Naive thymus-derived CD4-positive, alpha-beta T cell (primary cell): ENCODE data around the gene PTPRM. TPM values are rescaled to one million over a fixed set of nuclear protein-coding genes. Genes with fewer than 3 reads are reported as not detected.

Source experiments
- ATAC-seq: fragments of 150-1000 bp; cut with Tn5 transposase; 2 replicates; pipeline ENCODE4 v1.10.0; 2021; ENCODE audit warnings: mild to moderate bottlenecking, moderate library complexity
- CTCF ChIA-PET: fragments of 350-600 bp; sonication (Branson Sonifier 250); formaldehyde crosslinking; loops from one replicate; lab custom pipeline; 2021; ENCODE audit warnings: antibody characterized with exemption; lab: Charles Lee
- POLR2A ChIA-PET: fragments of 350-600 bp; sonication (Branson Sonifier 250); formaldehyde crosslinking; loops from one replicate; lab custom pipeline; 2021; ENCODE audit warnings: antibody characterized with exemption, inconsistent platforms; lab: Charles Lee
- DNase-seq, 9 donors: peaks; one replicate each; pipeline versions ENCODE4 v3.0.0 to v3.0.0-alpha.2; 2020 to 2022; ENCODE audit warnings: mixed read lengths in 1 of 9
- H3K27ac ChIP-seq: one replicate; pipeline ENCODE4 v1.7.0; 2013; ENCODE audit warnings: mild to moderate bottlenecking, low read depth, low read length, moderate library complexity
- H3K27me3 ChIP-seq, 2 donors: one replicate each; pipeline ENCODE4 v1.7.0; 2013; ENCODE audit warnings: low read length in 2 of 2, mild to moderate bottlenecking in 2 of 2, moderate library complexity in 2 of 2; ENCODE audit not compliant: control insufficient read depth in 2 of 2, insufficient read depth in 2 of 2
- H3K36me3 ChIP-seq, 3 experiments: 1 replicate in 2 of 3; 2 replicates in 1 of 3; pipeline ENCODE4 v1.7.0; 2013; ENCODE audit warnings: low read length in 3 of 3, mild to moderate bottlenecking in 3 of 3, moderate library complexity in 1 of 3; ENCODE audit not compliant: insufficient read depth in 3 of 3, control insufficient read depth in 2 of 3
- H3K4me1 ChIP-seq, 2 donors: one replicate each; pipeline ENCODE4 v1.7.0; 2013; ENCODE audit warnings: low read length in 2 of 2, mild to moderate bottlenecking in 2 of 2, moderate library complexity in 1 of 2; ENCODE audit not compliant: control insufficient read depth in 2 of 2, insufficient read depth in 2 of 2
- H3K4me3 ChIP-seq: 2 replicates; pipeline ENCODE4 v1.7.0; 2013; ENCODE audit warnings: mild to moderate bottlenecking, low read length
- H3K9me3 ChIP-seq, 3 experiments: 1 replicate in 2 of 3; 2 replicates in 1 of 3; pipeline ENCODE4 v1.7.0; 2013; ENCODE audit warnings: low read length in 3 of 3; ENCODE audit not compliant: control insufficient read depth in 2 of 3
- H3K27ac Mint-ChIP-seq, 9 donors: one replicate each; pipeline ENCODE4 v1.8.0; 2020 to 2022; ENCODE audit warnings: mixed read lengths in 9 of 9, mild to moderate bottlenecking in 8 of 9, moderate library complexity in 5 of 9, inconsistent platforms in 2 of 9
- H3K27me3 Mint-ChIP-seq, 5 donors: one replicate each; pipeline ENCODE4 v1.8.0; 2021 to 2022; ENCODE audit warnings: mixed read lengths in 5 of 5, mild to moderate bottlenecking in 1 of 5
- H3K36me3 Mint-ChIP-seq, 5 donors: one replicate each; pipeline ENCODE4 v1.8.0; 2020 to 2022; ENCODE audit warnings: mixed read lengths in 5 of 5, mild to moderate bottlenecking in 3 of 5, inconsistent platforms in 1 of 5
- H3K4me1 Mint-ChIP-seq, 7 donors: one replicate each; pipeline ENCODE4 v1.8.0; 2020 to 2022; ENCODE audit warnings: mixed read lengths in 7 of 7, mild to moderate bottlenecking in 3 of 7, inconsistent platforms in 1 of 7
- H3K4me3 Mint-ChIP-seq, 10 donors: one replicate each; pipeline ENCODE4 v1.8.0; 2020 to 2022; ENCODE audit warnings: mild to moderate bottlenecking in 10 of 10, mixed read lengths in 10 of 10, moderate library complexity in 6 of 10, inconsistent platforms in 2 of 10
- H3K9me3 Mint-ChIP-seq, 11 donors: one replicate each; pipeline ENCODE4 v1.8.0; 2020 to 2022; ENCODE audit warnings: mixed read lengths in 11 of 11, mild to moderate bottlenecking in 4 of 11, inconsistent platforms in 1 of 11, moderate library complexity in 1 of 11
- intact Hi-C, 2 donors: fragments of 100-400 bp; cut with micrococcal nuclease; formaldehyde crosslinking; loops; one replicate each; pipeline ENCODE4 v1.15.1; 2023
- polyA plus RNA-seq, 2 donors: library from polyadenylated mRNA; unstranded; fragments of 300-500 nt; fragmentation: Illumina TruSeq; gene quantifications; one replicate each; pipeline ENCODE4 v1.2.3, GENCODE V29; 2021
- total RNA-seq, 6 experiments: library from RNA in 5 of 6; stranded (reverse) in 5 of 6; gene quantifications; 1 replicate in 5 of 6; 2 replicates in 1 of 6; pipeline ENCODE4 v1.2.3 and lab custom pipeline; 2021 to 2026

The PTPRM gene
- total and polyA plus RNA-seq, 7 experiments from 2014 or later = 3.8 to 21.2 (median 8.4) TPM

DNA sequence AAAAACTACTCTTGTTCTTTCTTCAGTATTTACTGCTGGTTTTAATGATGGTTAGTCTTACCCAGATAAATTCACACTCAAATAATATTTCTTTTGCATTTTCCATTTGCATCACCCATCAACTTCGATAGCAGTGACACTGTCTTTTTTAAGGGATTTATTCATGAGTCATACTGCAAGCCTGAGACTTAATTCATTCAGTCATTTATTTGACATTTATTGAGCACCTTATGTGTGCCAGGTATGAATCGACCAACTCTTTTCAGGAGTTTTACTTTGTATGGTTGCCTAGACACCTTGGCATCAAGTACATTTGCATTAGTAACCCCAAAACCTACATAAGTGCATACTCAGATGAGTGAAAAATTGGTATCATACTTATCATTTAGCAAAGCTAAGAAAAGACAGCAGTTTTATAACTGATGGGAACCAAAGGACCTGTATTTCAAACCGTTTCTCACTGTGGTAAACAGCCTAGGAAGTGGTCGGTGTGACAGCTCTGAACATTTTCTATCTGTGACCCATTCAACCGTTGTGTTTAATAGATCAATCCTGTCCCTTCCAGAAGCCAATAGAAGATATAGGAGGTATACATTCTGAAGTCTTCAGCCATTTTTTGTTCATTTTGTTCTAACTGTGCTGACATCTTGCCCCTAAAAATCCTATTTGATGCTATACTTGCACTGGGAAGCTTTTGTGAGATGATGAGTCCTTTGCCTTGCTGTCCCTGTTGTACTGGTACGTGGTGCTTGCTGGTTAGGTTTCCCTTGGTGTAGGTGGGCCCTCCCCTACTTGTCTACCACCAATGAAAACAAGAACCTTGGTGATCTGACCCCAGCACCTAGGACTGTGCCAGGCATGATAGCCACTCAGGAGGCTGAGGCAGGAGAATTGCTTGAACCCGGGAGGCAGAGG is 557.4 kb downstream of the PTPRM start:
- DNase-seq = no peak
- no peak overlapping the region for H3K4me3 Mint-ChIP-seq
- no peak overlapping the region for H3K27ac Mint-ChIP-seq
- intact Hi-C loops = no loop called here
- ATAC-seq = no peak
- ChIA-PET CTCF (no interaction called here), POLR2A (no interaction called here)
- no peaks in the 10 kb centered on the region for H3K27me3 Mint-ChIP-seq
- no peaks in the 10 kb centered on the region for H3K36me3 ChIP-seq
- H3K36me3 Mint-ChIP-seq = peaks cover 0 to 15% (median 0%) of the 10 kb centered on the region in 5 donors
- no peaks in the 10 kb centered on the region for H3K27me3 ChIP-seq
- H3K9me3 Mint-ChIP-seq = peaks cover 0 to 4% (median 0%) of the 10 kb centered on the region in 11 donors
- H3K4me1 Mint-ChIP-seq = no peaks in the 10 kb centered on the region
- no peak overlapping the region for H3K27ac ChIP-seq
- H3K9me3 ChIP-seq = no peaks in the 10 kb centered on the region
- no peak overlapping the region for H3K4me3 ChIP-seq
- H3K4me1 ChIP-seq = no peaks in the 10 kb centered on the region

GRCh38 chr18:8130096-8130495 is 563.0 kb downstream of the PTPRM start:
- Histone ChIP-seq H3K27me3 (no peaks in the 10 kb centered on the region), H3K9me3 (no peaks in the 10 kb centered on the region), H3K27ac (no peak overlapping the region), H3K4me1 (no peaks in the 10 kb centered on the region), H3K36me3 (no peaks in the 10 kb centered on the region), H3K4me3 (no peak overlapping the region)
- peaks cover 0 to 14% (median 0%) of the 10 kb centered on the region in 11 donors for H3K9me3 Mint-ChIP-seq
- ChIA-PET CTCF (no interaction called here), POLR2A (no interaction called here)
- ATAC-seq = no peak
- H3K4me1 Mint-ChIP-seq = no peaks in the 10 kb centered on the region
- H3K27me3 Mint-ChIP-seq = no peaks in the 10 kb centered on the region
- H3K36me3 Mint-ChIP-seq = peaks cover 0 to 7% (median 0%) of the 10 kb centered on the region in 5 donors
- H3K4me3 Mint-ChIP-seq = no peak overlapping the region
- H3K27ac Mint-ChIP-seq = no peak overlapping the region
- intact Hi-C loops = no loop called here
- no peak for DNase-seq

DNA sequence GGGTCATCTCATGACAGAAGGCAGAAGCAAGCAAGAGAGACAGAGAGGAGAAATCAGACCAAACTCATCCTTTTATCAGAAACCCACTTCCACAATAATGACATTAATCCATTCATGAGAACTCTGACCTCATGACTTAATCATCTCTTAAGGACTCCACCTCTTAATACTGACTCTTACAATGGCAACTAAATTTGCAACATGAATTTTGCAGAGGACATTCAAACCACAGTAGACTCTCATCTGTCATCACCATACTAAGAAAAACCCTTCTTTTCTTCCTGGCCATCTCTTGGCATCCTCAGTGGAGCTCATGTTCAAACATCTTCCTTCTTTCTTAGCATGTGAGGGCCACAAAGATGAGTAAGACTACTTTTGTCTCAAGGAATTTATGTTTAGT is 565.9 kb downstream of the PTPRM start:
- H3K9me3 ChIP-seq = no peaks in the 10 kb centered on the region
- no peaks in the 10 kb centered on the region for H3K4me1 ChIP-seq
- H3K27me3 ChIP-seq = no peaks in the 10 kb centered on the region
- no peak overlapping the region for H3K4me3 ChIP-seq
- POLR2A ChIA-PET = no interaction called here
- H3K27me3 Mint-ChIP-seq = no peaks in the 10 kb centered on the region
- no peak for DNase-seq
- H3K9me3 Mint-ChIP-seq = peaks cover 0 to 14% (median 0%) of the 10 kb centered on the region in 11 donors
- no peaks in the 10 kb centered on the region for H3K36me3 Mint-ChIP-seq
- no peak overlapping the region for H3K27ac Mint-ChIP-seq
- no peak for ATAC-seq
- H3K4me3 Mint-ChIP-seq = no peak overlapping the region
- H3K4me1 Mint-ChIP-seq = no peaks in the 10 kb centered on the region
- intact Hi-C loops = no loop called here
- CTCF ChIA-PET = interaction anchor here (0.6 kb wide), 1 partner anchor 13 kb away, joined by 3 read pairs; no protein-coding TSS in a partner anchor
- H3K36me3 ChIP-seq = no peaks in the 10 kb centered on the region
- no peak overlapping the region for H3K27ac ChIP-seq

- H3K4me1 ChIP-seq = no peaks in the 10 kb centered on the region
- no peak for ATAC-seq
- CTCF ChIA-PET = no interaction called here
- peaks cover 0 to 6% (median 3%) of the 10 kb centered on the region in 5 donors for H3K36me3 Mint-ChIP-seq
- DNase-seq = no peak
- intact Hi-C loops = no loop called here
- no peaks in the 10 kb centered on the region for H3K9me3 ChIP-seq
- H3K27ac ChIP-seq = no peak overlapping the region
- no peaks in the 10 kb centered on the region for H3K36me3 ChIP-seq
- no peak overlapping the region for H3K4me3 Mint-ChIP-seq
- no peak overlapping the region for H3K27ac Mint-ChIP-seq
- H3K27me3 Mint-ChIP-seq = no peaks in the 10 kb centered on the region
- H3K4me3 ChIP-seq = no peak overlapping the region
- H3K4me1 Mint-ChIP-seq = no peaks in the 10 kb centered on the region
- peaks cover 0 to 14% (median 0%) of the 10 kb centered on the region in 11 donors for H3K9me3 Mint-ChIP-seq
- H3K27me3 ChIP-seq = no peaks in the 10 kb centered on the region
- POLR2A ChIA-PET = no interaction called here
Measured at GRCh38 chr18:8133888-8134287, 566.8 kb downstream of the PTPRM start.

DNA sequence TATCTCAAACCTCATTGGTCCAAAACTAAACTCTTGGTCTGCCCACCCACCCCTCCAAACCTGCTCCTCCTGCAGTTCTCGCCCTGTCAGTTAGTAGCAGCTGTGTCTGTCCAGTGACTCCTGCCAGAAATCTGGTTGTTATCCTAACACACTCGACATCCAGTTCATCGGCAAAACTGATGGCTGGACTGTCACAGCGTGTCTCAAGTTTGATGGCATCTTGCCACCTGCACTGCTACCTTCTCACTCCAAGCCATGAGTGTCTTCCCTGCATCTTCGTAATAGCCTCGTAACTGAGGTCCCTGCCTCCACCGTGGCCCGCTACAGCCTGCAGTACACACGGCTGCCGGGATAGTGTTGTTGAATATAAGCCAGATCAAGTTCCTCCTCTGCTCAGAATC is 572.0 kb downstream of the PTPRM start:
- intact Hi-C loops = no loop called here
- no peak overlapping the region for H3K27ac Mint-ChIP-seq
- no peak for DNase-seq
- H3K36me3 Mint-ChIP-seq = peaks cover 0 to 20% (median 11%) of the 10 kb centered on the region in 5 donors
- Histone ChIP-seq H3K27ac (no peak overlapping the region), H3K9me3 (no peaks in the 10 kb centered on the region), H3K4me1 (no peaks in the 10 kb centered on the region), H3K4me3 (no peak overlapping the region), H3K27me3 (no peaks in the 10 kb centered on the region), H3K36me3 (no peaks in the 10 kb centered on the region)
- H3K27me3 Mint-ChIP-seq = no peaks in the 10 kb centered on the region
- POLR2A ChIA-PET = no interaction called here
- CTCF ChIA-PET = no interaction called here
- H3K4me3 Mint-ChIP-seq = no peak overlapping the region
- no peak for ATAC-seq
- peaks cover 0 to 14% (median 0%) of the 10 kb centered on the region in 11 donors for H3K9me3 Mint-ChIP-seq
- H3K4me1 Mint-ChIP-seq = no peaks in the 10 kb centered on the region

DNA sequence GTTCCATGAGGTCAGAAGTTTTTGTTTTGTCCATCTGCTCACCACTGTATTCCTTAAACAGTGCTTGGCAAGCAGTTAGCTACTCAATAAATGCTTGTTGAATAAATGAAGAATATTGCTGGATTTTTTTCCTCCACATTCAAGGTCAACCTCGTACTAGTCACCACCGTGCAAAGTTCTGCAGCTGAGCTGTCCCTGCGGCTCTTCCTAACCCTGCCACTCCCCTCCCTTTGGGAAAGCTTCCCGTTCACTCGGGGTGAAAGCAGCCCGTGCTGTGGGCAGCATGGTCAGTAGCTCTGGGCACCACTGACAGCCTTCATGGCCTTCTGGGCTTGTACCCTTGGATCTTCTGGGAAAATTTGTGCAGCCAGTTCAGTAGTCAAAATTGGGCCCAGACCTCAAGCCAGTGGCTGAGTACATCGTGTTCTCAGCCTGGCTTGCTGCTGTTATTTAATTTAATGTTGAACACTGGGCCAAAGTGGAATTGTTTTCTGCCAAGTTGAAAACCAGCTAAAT is 572.8 kb downstream of the PTPRM start:
- no peak overlapping the region for H3K4me3 ChIP-seq
- H3K27ac ChIP-seq = no peak overlapping the region
- H3K27ac Mint-ChIP-seq = no peak overlapping the region
- ATAC-seq = no peak
- intact Hi-C loops = no loop called here
- H3K27me3 ChIP-seq = no peaks in the 10 kb centered on the region
- peaks cover 0 to 1% (median 0%) of the 10 kb centered on the region in 7 donors for H3K4me1 Mint-ChIP-seq
- H3K4me1 ChIP-seq = no peaks in the 10 kb centered on the region
- no peak for DNase-seq
- peaks cover 0 to 28% (median 11%) of the 10 kb centered on the region in 5 donors for H3K36me3 Mint-ChIP-seq
- CTCF ChIA-PET = no interaction called here
- POLR2A ChIA-PET = no interaction called here
- H3K9me3 ChIP-seq = no peaks in the 10 kb centered on the region
- H3K27me3 Mint-ChIP-seq = no peaks in the 10 kb centered on the region
- H3K36me3 ChIP-seq = no peaks in the 10 kb centered on the region
- H3K9me3 Mint-ChIP-seq = peaks cover 0 to 14% (median 3%) of the 10 kb centered on the region in 11 donors
- no peak overlapping the region for H3K4me3 Mint-ChIP-seq
